Measurements from ENCODE around the gene PLA2G15. TPM values are rescaled to one million over a fixed set of nuclear protein-coding genes. Genes with fewer than 3 reads are reported as not detected.

The PLA2G15 gene
- total and polyA plus RNA-seq, 9 donors, result 7.3 to 18.4 (median 9.7) TPM

DNA sequence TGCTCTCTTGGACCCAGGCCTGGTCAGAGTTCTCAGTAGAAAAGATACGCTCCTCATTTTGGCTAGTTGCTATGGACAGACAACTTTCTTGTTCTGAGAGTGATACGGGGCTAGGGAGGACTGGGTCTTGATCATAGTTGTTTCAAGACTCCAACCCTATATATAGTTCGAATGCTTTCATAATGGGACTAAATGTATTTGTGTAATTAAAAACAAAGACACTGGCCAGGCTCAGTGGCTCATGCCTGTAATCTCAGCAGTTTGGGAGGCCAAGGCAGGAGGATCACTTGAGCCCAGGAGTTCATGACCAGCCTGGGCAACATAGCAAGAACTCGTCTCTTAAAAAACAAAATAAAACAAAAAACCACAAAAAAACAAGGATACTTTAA is 36.9 kb downstream of the PLA2G15 start:
- 65 to 78% (median 75%) methylated on average over 4 of the region's 4 CpGs for WGBS, 3 donors
- H3K27me3 ChIP-seq, result no peaks in the 10 kb centered on the region
- TF ChIP-seq, protein P1, sequence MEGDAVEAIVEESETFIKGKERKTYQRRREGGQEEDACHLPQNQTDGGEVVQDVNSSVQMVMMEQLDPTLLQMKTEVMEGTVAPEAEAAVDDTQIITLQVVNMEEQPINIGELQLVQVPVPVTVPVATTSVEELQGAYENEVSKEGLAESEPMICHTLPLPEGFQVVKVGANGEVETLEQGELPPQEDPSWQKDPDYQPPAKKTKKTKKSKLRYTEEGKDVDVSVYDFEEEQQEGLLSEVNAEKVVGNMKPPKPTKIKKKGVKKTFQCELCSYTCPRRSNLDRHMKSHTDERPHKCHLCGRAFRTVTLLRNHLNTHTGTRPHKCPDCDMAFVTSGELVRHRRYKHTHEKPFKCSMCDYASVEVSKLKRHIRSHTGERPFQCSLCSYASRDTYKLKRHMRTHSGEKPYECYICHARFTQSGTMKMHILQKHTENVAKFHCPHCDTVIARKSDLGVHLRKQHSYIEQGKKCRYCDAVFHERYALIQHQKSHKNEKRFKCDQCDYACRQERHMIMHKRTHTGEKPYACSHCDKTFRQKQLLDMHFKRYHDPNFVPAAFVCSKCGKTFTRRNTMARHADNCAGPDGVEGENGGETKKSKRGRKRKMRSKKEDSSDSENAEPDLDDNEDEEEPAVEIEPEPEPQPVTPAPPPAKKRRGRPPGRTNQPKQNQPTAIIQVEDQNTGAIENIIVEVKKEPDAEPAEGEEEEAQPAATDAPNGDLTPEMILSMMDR (IDR thresholded peaks at IDR 0.05), result no peak
- TF ChIP-seq EP300 (IDR thresholded peaks at IDR 0.05) (no peak), POLR2A (IDR thresholded peaks at IDR 0.05) (no peak)

DNA sequence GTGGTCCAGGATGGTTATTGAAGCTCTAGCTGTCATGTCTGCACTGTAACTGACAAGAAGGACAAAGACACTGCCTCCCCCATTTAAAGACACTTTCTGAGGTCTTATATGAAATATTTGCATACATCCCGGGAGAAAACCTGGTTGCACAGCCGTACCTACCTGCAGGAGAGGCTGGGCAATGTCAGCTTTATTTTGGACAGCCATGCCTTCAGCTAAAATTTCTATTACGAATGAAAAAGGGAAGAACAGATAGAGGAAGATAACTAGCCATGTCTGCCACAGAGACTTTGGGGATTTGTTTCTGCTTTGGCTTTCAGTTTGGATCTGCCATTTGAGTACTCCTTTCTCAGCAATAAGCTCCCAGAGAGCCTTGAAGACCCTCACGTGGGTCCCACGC is 38.2 kb downstream of the PLA2G15 start:
- 57 to 82% (median 69%) methylated on average over 5 of the region's 5 CpGs for WGBS, 3 donors
- DNase-seq, result no peak
- Histone ChIP-seq H3K27ac (no peak overlapping the region), H3K27me3 (no peaks in the 10 kb centered on the region), H3K9me3 (no peaks in the 10 kb centered on the region), H3K4me3 (no peak overlapping the region), H3K36me3 (no peaks in the 10 kb centered on the region), H3K4me1 (ENCODE audit: insufficient read depth) (no peaks in the 10 kb centered on the region)
- TF ChIP-seq, protein P1 (IDR thresholded peaks at IDR 0.05), result no peak
- no peak for TF ChIP-seq POLR2A (IDR thresholded peaks at IDR 0.05)
- TF ChIP-seq EP300 (IDR thresholded peaks at IDR 0.05), result no peak
- intact Hi-C loops (cut with DNase I), result no loop called here

More for the DNA sequence above, 36.9 kb downstream of the PLA2G15 start:
- no peak overlapping the region for H3K4me3 ChIP-seq
- H3K4me1 ChIP-seq (ENCODE audit: insufficient read depth), result no peaks in the 10 kb centered on the region
- no peak for DNase-seq
- no peak overlapping the region for H3K27ac ChIP-seq
- no peaks in the 10 kb centered on the region for H3K36me3 ChIP-seq
- no peaks in the 10 kb centered on the region for H3K9me3 ChIP-seq
- intact Hi-C loops (cut with DNase I), result no loop called here

DNA sequence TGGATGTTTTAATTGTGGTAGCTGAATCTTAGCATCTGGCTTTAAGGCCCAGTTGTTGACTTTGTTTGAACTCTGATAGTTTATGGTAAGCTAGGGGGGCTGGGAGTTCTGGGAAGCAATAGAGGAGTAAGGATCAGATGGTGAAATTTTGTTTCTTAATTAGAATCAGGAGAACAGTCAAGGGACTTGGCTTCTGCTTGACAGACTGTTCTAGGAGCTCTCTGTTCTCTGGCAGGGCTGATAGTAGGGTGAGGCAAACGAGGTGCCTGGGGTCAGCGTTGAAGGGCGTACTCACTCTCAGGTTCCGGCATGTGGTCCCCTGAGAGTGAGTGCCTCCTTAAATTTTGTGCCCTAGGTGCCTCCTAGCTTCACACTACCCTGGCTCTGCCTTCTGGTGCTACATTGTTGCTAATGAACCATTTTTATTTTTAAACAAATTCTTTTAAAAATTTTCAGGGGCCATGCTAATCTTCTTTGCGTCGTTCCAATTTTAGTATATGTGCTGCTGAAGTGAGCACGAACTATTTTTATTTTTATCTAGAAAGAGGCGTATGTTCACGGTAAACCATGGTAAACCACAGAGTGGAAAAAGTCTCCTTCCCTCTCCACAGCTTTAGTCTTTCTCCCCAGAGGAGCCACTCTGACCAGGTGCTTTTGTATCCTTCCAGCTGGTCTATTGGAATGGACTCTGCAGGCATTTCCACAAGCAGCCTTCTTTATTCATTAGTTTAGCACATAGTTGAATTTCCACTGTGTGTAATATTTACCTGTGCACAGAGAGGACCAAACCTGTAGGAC is 38.8 kb downstream of the PLA2G15 start:
- H3K27me3 ChIP-seq, result no peaks in the 10 kb centered on the region
- H3K36me3 ChIP-seq, result no peaks in the 10 kb centered on the region
- no peaks in the 10 kb centered on the region for H3K4me1 ChIP-seq (ENCODE audit: insufficient read depth)
- H3K4me3 ChIP-seq, result no peak overlapping the region
- intact Hi-C loops (cut with DNase I), result no loop called here
- TF ChIP-seq, protein P1 (IDR thresholded peaks at IDR 0.05), result no peak
- no peak for TF ChIP-seq EP300 (IDR thresholded peaks at IDR 0.05)
- no peak overlapping the region for H3K27ac ChIP-seq
- no peaks in the 10 kb centered on the region for H3K9me3 ChIP-seq
- DNase-seq, result no peak
- WGBS, 3 donors, result 59 to 67% (median 67%) methylated on average over 9 of the region's 9 CpGs

DNA sequence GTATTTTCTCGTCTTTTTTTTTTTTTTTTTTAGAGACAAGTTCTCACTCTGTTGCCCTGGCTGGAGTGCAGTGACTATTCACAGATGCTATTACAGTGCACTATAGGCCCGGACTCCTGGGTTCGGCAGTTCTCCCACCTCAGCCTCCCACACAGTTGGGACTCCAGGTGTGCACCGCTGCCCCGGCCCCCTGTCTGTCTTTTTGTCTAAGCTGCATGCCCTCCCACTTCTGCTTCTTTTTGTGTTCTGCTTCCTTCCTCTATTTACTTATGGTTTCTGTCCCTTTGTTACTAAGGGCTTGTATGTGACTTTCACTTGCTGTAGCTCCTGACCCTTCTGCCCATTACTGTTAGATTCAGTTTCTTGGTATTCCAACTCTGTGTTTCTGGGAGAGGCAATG is 39.7 kb downstream of the PLA2G15 start:
- Histone ChIP-seq H3K27me3 (no peaks in the 10 kb centered on the region), H3K4me3 (no peak overlapping the region), H3K9me3 (no peaks in the 10 kb centered on the region), H3K27ac (no peak overlapping the region), H3K36me3 (no peaks in the 10 kb centered on the region), H3K4me1 (ENCODE audit: insufficient read depth) (no peaks in the 10 kb centered on the region)
- 74 to 80% (median 79%) methylated on average over 5 of the region's 5 CpGs for WGBS, 3 donors
- intact Hi-C loops (cut with DNase I), result no loop called here
- DNase-seq, result no peak
- TF ChIP-seq, protein P1 (IDR thresholded peaks at IDR 0.05), result no peak
- TF ChIP-seq POLR2A (IDR thresholded peaks at IDR 0.05) (no peak), EP300 (IDR thresholded peaks at IDR 0.05) (no peak)
